ENCODE measurements around the gene PTPN23.
"Not testable (repeated sequence)": the region's sequence is repeated elsewhere in the genome, so short reads cannot be mapped to it uniquely, and the experiment has no call there.

Gene PTPN23, protein sequence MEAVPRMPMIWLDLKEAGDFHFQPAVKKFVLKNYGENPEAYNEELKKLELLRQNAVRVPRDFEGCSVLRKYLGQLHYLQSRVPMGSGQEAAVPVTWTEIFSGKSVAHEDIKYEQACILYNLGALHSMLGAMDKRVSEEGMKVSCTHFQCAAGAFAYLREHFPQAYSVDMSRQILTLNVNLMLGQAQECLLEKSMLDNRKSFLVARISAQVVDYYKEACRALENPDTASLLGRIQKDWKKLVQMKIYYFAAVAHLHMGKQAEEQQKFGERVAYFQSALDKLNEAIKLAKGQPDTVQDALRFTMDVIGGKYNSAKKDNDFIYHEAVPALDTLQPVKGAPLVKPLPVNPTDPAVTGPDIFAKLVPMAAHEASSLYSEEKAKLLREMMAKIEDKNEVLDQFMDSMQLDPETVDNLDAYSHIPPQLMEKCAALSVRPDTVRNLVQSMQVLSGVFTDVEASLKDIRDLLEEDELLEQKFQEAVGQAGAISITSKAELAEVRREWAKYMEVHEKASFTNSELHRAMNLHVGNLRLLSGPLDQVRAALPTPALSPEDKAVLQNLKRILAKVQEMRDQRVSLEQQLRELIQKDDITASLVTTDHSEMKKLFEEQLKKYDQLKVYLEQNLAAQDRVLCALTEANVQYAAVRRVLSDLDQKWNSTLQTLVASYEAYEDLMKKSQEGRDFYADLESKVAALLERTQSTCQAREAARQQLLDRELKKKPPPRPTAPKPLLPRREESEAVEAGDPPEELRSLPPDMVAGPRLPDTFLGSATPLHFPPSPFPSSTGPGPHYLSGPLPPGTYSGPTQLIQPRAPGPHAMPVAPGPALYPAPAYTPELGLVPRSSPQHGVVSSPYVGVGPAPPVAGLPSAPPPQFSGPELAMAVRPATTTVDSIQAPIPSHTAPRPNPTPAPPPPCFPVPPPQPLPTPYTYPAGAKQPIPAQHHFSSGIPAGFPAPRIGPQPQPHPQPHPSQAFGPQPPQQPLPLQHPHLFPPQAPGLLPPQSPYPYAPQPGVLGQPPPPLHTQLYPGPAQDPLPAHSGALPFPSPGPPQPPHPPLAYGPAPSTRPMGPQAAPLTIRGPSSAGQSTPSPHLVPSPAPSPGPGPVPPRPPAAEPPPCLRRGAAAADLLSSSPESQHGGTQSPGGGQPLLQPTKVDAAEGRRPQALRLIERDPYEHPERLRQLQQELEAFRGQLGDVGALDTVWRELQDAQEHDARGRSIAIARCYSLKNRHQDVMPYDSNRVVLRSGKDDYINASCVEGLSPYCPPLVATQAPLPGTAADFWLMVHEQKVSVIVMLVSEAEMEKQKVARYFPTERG (N-terminal part only)

DNA sequence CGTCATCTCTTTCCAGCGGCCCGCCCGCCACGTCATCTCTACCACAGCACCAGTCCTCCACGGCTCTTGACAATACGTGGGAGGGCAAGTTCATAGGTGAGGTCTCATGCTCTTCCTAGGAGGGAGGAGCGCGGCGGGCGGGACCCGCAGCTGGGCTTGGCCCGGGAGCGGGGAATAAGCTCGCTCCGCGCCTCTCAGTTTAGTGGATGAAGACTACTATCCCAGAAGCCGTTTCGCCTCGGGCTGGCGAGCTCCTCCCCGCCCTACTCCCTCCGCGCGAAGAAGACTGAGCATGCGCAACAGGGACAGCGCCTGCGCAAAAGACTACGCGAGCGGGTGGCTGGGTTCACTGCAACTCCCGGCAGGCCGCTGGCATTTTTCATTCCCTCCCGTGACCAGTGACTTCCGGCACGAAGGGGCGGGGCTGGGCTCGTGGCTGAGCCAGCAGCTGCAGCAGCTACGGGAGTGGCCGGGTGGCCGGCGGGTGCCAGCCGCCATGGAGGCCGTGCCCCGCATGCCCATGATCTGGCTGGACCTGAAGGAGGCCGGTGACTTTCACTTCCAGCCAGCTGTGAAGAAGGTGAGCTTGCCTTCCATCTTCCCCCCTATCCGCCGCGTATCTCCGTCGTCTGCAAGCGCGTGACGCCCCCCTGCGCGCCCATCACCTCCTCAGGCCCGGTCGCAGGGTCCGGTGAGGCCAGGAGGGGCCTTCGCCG is at the start of gene PTPN23:
Gene PTPN23, plus strand, starts transcription at position 421 of the 716 bp plus-strand sequence. Its CDS starts 76 bp downstream, at position 497.
- peak; percentile 99 for DNase-seq (ENCODE audit: low spot score)

DNA sequence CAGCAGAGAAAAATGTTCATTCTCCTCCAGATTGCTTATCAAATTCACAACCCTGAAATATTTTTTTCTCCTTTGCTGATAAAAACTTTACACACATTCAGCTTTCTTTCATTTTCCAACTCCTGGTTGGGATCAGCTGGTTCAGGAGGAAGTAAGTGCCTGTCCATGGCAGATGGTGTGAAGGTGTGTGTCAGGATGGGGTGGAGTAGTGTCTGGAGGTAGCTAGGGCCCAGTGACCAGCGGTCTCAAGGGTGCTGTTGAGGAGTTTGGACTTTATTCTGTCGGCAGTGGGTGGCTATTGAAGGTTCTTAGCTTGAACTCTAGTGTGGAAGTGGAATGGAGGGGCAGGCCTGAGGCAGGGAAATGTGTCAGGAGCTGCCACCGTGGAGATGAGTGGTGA is 46.9 kb upstream of the PTPN23 start:
- no peak for DNase-seq (ENCODE audit: low spot score)

DNA sequence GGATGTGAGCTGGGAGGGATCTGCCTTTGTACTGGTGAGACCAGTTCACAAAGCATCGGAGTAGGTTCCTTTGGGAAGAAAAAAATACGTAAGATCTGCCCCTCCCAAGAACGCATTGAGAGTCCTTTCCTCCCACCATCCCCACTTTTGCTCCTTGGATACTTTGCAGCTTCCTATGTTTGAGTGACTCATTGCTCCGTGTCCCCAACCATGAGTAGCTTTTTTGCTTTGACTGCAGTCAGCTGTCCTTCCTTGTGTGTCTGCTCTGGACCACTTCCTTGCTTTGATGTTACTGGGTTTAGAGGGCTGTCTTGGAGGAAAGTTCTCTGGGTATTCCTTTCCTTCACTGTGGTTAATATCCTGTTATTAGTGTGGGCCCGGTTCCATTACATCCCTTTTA is 43.2 kb upstream of the PTPN23 start:
- no peak for DNase-seq (ENCODE audit: low spot score)

DNA sequence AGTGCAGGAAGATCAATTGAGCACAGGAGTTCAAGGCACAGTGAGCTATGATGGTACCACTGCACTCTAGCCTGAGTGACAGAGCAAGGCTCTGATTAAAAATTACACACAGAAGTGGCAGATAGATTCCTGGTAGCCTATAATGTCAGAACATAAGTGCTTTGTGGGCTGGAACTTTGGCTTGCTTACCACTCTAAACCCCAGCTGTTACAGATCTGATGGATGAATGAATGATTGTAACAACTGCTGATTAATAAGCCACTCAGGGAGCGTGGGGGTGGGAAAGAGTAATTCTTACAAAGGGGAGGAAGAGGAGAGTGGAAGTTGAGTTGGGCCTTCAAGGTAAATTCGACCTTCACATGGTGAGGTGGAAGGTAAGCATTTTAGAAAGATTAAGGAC is 40.9 kb upstream of the PTPN23 start:
- no peak for DNase-seq (ENCODE audit: low spot score)

DNA sequence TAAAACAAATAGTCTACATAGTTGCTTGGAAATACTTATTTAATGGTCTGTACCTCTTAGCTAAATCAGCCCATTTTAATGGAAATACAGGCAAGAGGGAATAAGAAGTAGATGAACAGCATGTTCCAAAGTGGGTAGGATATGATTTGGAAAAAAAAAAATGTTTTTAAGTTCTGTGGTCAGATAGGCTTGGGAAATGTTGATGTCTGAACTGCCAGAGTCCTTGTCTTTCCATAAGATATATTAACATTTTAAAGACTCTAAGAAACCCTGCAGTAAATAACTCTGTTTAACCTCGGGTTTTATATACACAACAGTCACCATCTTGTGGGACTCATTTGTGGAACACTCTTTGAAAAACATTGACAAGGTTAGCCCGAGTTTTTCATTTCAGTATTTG is 40.0 kb upstream of the PTPN23 start:
- no peak for DNase-seq (ENCODE audit: low spot score)

DNA sequence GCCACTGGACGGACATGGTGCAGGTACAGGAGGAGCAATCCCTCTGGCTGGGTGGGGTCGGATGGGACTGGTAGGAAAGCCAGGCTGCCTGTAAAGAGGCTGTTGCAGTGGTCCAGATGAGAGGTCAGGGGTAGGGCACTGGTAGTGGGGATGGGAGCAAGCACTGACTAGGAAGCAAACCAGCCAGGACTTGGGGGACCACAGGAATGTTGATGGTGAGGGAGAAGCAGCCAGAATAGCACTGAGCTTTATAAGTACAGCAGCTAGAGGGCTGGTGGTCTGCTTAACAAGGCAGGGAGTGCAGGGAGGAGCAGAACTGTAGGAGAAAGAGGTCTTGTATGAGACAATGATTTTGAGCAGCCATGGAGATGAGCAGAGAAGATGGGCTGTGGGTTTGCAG is 38.7 kb upstream of the PTPN23 start:
- DNase-seq (ENCODE audit: low spot score), result peak; percentile 13

DNA sequence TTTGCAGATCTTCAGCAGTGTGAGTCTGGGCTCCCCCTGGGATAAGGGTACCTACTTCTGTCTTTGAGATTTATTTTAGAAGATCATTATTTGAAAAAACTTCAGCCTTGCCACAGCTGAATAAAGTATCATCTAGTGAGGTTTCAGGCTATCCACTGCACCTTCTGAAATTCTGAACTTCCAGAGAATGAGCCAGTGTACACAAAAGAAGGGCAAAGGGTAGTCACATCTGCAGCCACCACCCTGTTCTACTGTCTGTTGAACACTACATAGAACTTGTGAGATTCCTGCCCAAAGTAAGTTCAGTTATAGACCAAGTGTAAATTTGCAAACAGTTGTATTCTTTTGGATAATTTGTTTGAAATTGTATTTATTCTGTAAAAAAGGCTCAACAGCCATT is 38.0 kb upstream of the PTPN23 start:
- DNase-seq (ENCODE audit: low spot score), result no peak

DNA sequence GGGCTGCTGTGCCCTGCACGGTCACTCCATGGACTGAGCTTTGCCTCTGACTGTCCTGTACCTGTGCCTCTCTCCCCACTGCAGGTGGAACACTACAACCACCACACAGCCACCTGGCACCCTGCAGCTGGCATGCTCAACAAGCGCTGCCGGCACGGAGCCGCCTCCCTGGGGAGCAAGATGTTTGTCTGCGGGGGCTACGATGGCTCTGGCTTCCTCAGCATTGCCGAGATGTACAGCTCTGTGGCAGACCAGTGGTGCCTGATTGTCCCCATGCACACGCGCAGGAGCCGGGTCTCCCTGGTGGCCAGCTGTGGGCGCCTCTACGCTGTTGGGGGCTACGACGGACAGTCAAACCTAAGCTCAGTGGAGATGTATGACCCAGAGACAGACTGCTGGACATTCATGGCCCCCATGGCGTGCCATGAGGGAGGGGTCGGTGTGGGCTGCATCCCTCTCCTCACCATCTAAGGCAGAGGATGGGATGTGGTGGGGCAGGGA is 37.3 kb upstream of the PTPN23 start:
- DNase-seq (ENCODE audit: low spot score), result no peak

DNA sequence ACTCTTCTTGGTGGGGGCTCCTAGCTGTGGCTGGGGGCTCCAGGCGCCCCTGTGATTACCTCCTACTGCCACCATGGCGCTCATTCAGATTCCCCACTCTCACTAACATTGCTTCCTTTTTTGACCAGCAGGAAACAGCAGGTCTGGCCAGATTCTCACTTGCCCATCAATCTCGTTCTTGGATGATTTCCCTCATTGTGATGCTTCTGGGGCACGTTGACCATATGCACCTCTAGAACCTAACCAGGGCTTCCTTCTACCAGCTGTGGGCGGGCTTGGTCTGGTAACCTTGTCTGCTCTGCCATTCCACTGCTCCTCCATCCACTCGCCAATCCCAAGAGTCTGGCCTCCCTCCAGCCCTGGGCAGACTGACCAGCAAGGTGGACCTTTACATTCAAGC is 35.9 kb upstream of the PTPN23 start:
- DNase-seq (ENCODE audit: low spot score), result no peak

DNA sequence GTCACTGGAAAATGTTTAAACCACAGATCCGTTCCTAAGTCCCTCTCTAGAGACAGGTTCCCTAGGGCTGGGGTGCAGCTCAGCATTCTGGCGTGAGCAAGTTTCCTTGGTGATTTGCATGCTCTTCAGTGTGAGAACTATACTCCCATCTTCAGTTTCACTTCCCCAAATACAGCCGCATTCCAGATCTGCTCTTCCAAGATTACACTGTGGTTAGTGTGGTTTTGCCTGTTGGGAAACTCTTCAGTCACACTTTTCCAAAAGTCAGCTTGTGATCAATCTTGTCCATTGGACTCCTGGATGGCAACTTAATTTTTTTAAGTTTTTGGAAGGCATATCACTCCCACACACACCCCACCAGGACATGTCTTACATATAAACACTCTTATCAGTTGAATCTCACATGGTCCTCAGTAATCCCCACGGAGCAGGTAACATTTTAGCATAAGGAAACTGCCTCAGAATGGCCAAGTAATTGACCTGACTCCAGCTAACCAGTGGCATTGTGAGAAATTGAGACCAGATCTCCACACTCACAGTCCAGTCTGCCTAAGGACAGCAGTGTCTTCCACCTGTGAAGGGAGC is 33.5 kb upstream of the PTPN23 start:
- peak; percentile 79 for DNase-seq (ENCODE audit: low spot score)

DNA sequence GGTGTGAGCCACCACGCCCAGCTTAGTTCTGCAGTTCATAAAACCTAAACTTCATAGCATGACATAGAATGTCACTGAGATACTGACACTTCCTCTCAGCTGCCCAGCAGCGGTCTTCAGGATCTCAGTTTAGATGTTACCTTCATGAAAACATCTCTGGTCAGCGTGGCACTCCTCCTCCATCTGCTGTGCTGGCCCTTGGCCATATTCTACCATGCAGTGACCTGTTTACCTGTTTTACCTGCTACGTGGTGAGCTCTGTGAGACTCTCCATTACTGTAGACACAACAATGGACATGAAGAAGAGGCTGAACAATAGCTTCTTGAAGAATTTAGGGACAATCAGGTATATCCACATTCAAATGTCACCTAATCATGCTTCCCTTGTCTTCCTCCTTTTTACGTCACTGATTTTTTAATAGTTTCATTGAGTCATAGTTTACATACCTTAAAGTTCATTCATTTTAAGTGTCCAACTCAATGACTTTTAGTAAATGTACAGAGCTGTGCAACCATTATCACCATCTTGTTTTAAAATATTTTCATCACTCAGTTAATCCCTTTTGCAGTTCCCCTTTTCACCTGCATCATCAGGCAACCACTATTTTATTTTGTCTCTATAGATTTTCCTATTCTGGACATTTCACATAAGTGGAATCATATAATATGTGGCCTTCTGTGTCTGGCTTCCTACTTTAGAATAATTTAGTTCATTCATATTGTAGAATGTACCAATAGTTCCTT is 32.2 kb upstream of the PTPN23 start:
- DNase-seq (ENCODE audit: low spot score), result no peak

DNA sequence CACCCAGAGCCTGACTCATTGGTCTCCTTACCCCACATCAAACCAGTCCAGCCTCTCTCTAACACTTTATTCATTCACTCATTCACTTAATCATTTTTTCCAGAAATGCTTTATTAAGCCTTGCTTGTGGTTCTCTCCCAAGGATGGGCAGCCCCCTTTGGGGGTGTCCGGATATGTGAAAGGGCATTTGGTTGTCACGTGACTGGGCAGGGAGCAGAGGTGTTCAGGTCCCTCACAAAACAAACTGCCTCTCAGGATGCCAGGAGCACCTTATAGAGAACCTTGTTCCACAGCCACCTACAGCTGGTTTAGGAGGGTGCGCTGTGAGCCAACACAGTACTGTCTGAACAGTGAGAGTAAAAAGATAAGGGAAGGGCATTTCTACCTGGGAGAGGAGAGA is 25.8 kb upstream of the PTPN23 start:
- DNase-seq (ENCODE audit: low spot score), result no peak

DNA sequence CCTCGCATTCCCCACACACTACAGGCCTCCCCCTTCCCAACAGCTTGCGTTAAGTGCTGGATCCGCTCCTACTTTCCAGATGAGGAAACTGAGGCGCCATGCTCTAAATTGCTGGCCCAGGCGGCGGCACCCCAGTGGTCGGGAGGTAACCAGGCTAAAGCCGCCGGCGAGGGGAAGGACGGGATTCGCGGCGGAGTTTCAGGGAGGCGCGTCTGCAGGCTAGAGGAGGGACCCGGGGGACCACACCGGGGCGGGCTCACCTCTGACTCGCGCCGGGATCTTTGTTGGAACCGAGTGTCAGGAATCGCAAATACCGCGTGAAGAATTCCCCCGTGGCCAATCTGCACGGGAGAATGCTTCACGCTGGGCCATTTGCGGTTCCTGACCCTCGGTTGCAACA is 24.6 kb upstream of the PTPN23 start:
- no peak for DNase-seq (ENCODE audit: low spot score)

DNA sequence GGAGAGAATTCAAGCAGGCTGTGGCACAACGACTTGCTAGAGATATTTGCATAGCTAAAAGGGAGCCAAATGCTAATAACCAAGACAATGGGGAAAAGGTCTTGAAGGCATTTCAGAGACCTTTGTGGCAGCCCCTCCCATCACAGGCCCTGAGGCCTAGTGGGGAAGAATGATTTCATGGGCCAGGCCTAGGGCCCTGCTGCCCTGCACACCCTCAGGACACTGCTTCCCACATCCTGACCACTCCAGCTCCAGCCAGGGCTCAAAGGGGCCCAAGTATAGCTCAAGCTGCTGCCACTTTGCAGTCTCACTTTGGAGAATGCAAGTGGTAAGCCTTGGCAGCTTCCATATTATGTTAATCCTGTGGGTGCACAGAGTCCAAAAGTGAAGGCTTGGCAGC is 21.5 kb upstream of the PTPN23 start:
- no peak for DNase-seq (ENCODE audit: low spot score)

DNA sequence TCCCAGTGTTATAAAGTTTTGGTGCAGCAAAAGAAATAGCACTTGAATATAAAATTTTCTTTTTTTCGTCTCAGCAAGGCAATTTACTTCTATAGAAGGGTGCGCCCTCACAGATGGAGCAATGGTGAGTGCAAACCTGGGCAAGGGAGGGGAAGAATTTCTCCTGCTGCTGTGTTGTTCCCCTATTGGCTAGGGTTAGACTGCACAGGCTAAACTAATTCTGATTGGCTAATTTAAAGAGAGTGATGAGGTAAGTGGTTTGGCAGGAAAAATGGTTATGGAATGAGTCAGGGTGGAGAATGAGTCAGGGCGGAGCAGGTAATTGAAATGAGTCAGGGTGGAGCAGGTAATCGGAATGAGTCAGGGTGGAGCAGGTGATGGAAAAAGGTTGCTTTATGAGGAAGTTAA is 20.7 kb upstream of the PTPN23 start:
- not testable (repeated sequence) for DNase-seq (ENCODE audit: low spot score)

DNA sequence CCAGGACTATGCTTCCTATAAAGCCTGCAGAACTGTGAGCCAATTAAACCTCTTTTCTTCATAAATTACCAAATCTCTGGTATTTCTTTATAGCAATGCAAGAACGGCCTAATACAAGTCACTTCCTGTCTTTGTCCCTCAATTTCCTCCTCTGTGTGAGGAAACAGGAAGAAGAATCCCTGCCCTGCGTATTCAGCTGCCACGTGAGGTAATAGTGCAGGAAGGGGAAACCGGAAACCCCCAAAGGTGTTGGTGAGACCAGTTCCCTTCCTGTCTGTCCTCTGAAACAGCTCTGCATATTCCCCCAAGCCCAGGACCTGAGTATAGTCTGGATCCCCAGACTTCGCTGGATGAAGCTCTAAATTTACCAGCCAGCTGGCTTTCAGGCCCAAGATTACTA is 18.1 kb upstream of the PTPN23 start:
- DNase-seq (ENCODE audit: low spot score), result no peak

DNA sequence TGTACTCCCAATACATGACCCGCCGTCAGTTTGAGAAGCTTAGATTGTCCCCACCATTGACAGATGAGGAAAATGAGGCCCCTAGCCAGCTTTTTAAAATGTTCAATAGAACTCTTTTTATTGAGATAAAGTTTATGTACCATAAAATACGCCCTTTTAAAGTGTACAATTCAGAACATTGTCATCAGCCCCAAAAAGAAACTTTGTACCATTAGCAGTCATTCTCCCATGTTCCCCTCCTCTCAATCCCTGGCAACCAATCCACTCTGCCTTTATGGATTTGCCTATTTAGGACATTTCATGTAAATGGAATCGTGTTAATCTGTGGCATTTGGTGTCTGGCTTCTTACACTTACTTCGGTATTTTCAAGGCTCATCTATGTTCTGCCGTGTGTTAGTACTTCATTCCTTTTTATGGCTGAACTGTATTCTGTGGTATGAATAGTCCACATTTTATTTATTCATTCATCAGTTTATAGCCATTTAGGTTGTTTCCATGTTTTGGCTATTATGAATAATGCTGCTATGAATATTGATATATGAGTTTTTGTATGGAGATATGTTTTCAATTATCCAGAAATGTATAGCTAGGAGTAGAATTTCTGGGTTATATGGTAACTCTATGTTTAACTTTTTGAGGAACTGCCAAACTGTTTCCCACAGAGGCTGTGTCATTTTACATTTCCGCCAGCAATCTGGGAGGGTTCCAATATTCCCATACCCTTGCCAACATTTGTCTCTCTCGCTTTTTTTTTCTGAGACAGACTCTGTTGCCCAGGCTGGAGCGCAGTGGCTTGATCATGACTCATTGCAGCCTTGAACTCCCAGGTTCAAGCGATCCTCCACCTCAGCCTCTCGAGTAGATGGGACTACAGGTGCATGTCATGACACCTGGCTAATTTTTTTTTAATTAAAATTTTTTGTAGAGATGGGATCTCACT is 15.3 kb upstream of the PTPN23 start:
- peak; percentile 33 for DNase-seq (ENCODE audit: low spot score)

DNA sequence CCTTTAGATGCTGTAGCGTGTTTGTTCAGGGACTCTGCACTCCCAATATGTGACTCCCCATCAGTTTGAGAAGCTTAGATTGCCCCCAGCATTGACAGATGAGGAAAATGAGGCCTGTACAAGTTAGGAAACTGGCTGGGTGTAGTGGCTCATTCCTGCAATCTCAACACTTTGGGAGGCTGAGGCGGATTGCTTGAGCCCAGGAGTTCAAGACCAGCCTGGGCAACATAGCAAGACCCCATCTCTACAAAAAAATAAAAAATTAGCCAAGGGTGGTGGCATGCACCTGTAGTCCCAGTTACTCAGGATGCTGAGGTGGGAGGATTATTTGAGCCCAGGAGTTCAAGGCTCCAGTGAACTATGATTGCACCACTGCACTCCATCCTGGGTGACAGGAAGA is 14.0 kb upstream of the PTPN23 start:
- DNase-seq (ENCODE audit: low spot score), result no peak

DNA sequence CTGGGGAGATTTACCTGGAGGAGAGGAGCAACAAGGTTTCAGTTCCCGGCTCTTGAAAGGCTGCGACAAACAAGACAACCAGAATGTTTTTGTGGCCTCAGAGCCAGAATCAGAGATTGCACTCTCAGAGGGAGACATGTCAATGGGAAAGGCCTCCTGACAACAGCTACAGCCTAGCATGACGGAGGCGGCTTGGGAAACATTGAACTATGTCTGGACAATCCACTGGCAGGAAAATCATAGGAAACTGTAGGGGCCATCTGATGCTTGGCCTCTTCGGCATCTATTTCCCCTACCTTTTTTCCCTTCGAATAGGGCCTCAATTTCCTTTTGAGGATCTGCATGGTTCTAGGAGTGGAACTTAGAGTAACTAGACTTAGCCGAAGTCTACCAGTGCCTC is 13.2 kb upstream of the PTPN23 start:
- no peak for DNase-seq (ENCODE audit: low spot score)
